GM19240 (cell line): ENCODE data around the gene FJX1.
"Not testable (repeated sequence)": the region's sequence is repeated elsewhere in the genome, so short reads cannot be mapped to it uniquely, and the experiment has no call there.

Experiments
- DNase-seq: peaks from one replicate; pipeline ENCODE4 v3.0.0; 2011; ENCODE audit warnings: low spot score; ENCODE audit not compliant: insufficient read length

Gene FJX1

GRCh38 chr11:35631891-35632290 is 13.6 kb downstream of the FJX1 start:
- DNase-seq = no peak

GRCh38 chr11:35632301-35632700 is 14.0 kb downstream of the FJX1 start:
- no peak for DNase-seq

- DNase-seq = no peak
These were observed 15.7 kb downstream of the FJX1 start for GRCh38 chr11:35633827-35634423.

- no peak for DNase-seq
These were observed 17.7 kb downstream of the FJX1 start for GRCh38 chr11:35635933-35636332.

- no peak for DNase-seq
These were observed 21.4 kb downstream of the FJX1 start for GRCh38 chr11:35639591-35640179.

GRCh38 chr11:35641171-35641897 is 23.1 kb downstream of the FJX1 start:
- DNase-seq = no peak

GRCh38 chr11:35641964-35642363 is 23.7 kb downstream of the FJX1 start:
- no peak for DNase-seq

- no peak for DNase-seq
These were observed 29.3 kb downstream of the FJX1 start for GRCh38 chr11:35647421-35648093.

- DNase-seq = no peak
These were observed 31.7 kb downstream of the FJX1 start for GRCh38 chr11:35650006-35650405.

GRCh38 chr11:35650467-35650866 is 32.2 kb downstream of the FJX1 start:
- DNase-seq = no peak

GRCh38 chr11:35651263-35651662 is 33.0 kb downstream of the FJX1 start:
- DNase-seq = no peak

- not testable (repeated sequence) for DNase-seq
These were observed 34.5 kb downstream of the FJX1 start for GRCh38 chr11:35652786-35653185.

- no peak for DNase-seq
These were observed 36.5 kb downstream of the FJX1 start for GRCh38 chr11:35654711-35655110.

GRCh38 chr11:35655254-35655653 is 37.0 kb downstream of the FJX1 start:
- no peak for DNase-seq

GRCh38 chr11:35655856-35656255 is 37.6 kb downstream of the FJX1 start:
- no peak for DNase-seq

- DNase-seq = no peak
These were observed 40.0 kb downstream of the FJX1 start for GRCh38 chr11:35658020-35658948.

- DNase-seq = no peak
These were observed 43.3 kb downstream of the FJX1 start for GRCh38 chr11:35661534-35661933.

- no peak for DNase-seq
These were observed 43.9 kb downstream of the FJX1 start for GRCh38 chr11:35662061-35662648.

GRCh38 chr11:35662649-35663407 is 44.6 kb downstream of the FJX1 start, which contains the start of gene TRIM44:
TRIM44 (plus strand) TSS chr11:35662775; CDS start chr11:35663112, 337 bp downstream.
- DNase-seq = peak; percentile 70

- no peak for DNase-seq
These were observed 45.1 kb downstream of the FJX1 start for GRCh38 chr11:35663408-35663702.
